ENCODE results near the gene FGFR2. TPM values are rescaled to one million over a fixed set of nuclear protein-coding genes. Genes with fewer than 3 reads are reported as not detected.

Gene FGFR2
- total RNA-seq, 1 donor from 2014 or later = 88.3 TPM

DNA sequence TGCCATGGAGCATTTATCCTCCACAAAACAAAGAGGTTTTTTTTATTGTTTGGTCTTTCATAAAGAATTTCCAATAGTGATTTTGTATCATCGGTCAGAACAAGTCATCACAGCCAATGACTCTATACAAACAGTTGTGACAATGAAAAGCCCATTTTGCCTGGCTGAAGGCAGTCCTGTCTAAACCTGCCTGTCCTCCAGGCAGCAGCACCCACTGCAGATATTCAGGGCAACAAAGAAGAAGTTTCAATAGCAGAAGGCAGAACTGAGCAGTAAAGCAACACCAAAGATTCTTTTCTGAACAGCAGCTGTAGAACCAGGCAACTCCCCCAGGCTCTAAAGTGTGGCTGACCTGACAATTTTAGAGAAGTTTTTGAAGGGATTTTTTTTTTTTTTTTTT is 169.4 kb downstream of the FGFR2 start:
- H3K27ac Mint-ChIP-seq = no peak overlapping the region
- peaks cover 15% of the 10 kb centered on the region for H3K4me1 Mint-ChIP-seq
- H3K27me3 Mint-ChIP-seq (ENCODE audit: low read depth) = no peaks in the 10 kb centered on the region
- no peaks in the 10 kb centered on the region for H3K9me3 Mint-ChIP-seq
- H3K4me3 Mint-ChIP-seq = no peak overlapping the region
- no peak for DNase-seq (ENCODE audit: low spot score in 2 of 2, unreplicated experiment in 2 of 2)
- H3K36me3 Mint-ChIP-seq = no peaks in the 10 kb centered on the region
- TF ChIP-seq, protein P1, sequence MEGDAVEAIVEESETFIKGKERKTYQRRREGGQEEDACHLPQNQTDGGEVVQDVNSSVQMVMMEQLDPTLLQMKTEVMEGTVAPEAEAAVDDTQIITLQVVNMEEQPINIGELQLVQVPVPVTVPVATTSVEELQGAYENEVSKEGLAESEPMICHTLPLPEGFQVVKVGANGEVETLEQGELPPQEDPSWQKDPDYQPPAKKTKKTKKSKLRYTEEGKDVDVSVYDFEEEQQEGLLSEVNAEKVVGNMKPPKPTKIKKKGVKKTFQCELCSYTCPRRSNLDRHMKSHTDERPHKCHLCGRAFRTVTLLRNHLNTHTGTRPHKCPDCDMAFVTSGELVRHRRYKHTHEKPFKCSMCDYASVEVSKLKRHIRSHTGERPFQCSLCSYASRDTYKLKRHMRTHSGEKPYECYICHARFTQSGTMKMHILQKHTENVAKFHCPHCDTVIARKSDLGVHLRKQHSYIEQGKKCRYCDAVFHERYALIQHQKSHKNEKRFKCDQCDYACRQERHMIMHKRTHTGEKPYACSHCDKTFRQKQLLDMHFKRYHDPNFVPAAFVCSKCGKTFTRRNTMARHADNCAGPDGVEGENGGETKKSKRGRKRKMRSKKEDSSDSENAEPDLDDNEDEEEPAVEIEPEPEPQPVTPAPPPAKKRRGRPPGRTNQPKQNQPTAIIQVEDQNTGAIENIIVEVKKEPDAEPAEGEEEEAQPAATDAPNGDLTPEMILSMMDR (IDR thresholded peaks at IDR 0.05; ENCODE audit: unreplicated experiment) = no peak
